Karpas-422 (cell line): ENCODE data around the gene CDKAL1. TPM values are rescaled to one million over a fixed set of nuclear protein-coding genes. Genes with fewer than 3 reads are reported as not detected.

Source experiments
- DNase-seq: peaks from one replicate; pipeline ENCODE4 v3.0.0-alpha.2; 2015
- H2AFZ ChIP-seq: fragments of 200-600 bp; sonication (generic); 2 replicates; pipeline ENCODE4 v1.6.1; 2014; ENCODE audit warnings: antibody characterized with exemption, low read length, mixed read lengths
- H3K27ac ChIP-seq: fragments of 200-600 bp; sonication (generic); 2 replicates; pipeline ENCODE4 v1.5.1; 2014; ENCODE audit warnings: mild to moderate bottlenecking, low read length, moderate library complexity
- H3K27me3 ChIP-seq: fragments of 200-600 bp; sonication (generic); 2 replicates; pipeline ENCODE4 v1.6.1; 2014; ENCODE audit warnings: low read length, mixed read lengths
- H3K36me3 ChIP-seq: fragments of 200-600 bp; sonication (generic); 2 replicates; pipeline ENCODE4 v1.6.1; 2014; ENCODE audit warnings: low read length, mixed read lengths; ENCODE audit not compliant: insufficient read depth
- H3K4me1 ChIP-seq: fragments of 200-600 bp; sonication (generic); 2 replicates; pipeline ENCODE4 v1.6.1; 2014; ENCODE audit warnings: mild to moderate bottlenecking, low read length, mixed read lengths
- H3K4me2 ChIP-seq: fragments of 200-600 bp; sonication (generic); 2 replicates; pipeline ENCODE4 v1.6.1; 2014; ENCODE audit warnings: low read length, low read depth, mild to moderate bottlenecking; ENCODE audit not compliant: poor library complexity, severe bottlenecking
- H3K4me3 ChIP-seq: fragments of 200-600 bp; sonication (generic); 2 replicates; pipeline ENCODE4 v1.5.1; 2014; ENCODE audit warnings: mild to moderate bottlenecking, antibody characterized with exemption, low read length, mixed read lengths
- H3K79me2 ChIP-seq: fragments of 200-600 bp; sonication (generic); 2 replicates; pipeline ENCODE4 v1.6.1; 2014; ENCODE audit warnings: mild to moderate bottlenecking, low read length, mixed read lengths
- H3K9ac ChIP-seq: fragments of 200-600 bp; sonication (generic); 2 replicates; pipeline ENCODE4 v1.6.0; 2014; ENCODE audit warnings: low read length
- H3K9me2 ChIP-seq: fragments of 200-600 bp; sonication (generic), shearing (Covaris generic); replicated peaks from 2 replicates; pipeline ENCODE4 v1.6.0; 2014; ENCODE audit warnings: mild to moderate bottlenecking, low read length, moderate library complexity; ENCODE audit not compliant: insufficient read depth
- H3K9me3 ChIP-seq: fragments of 300-700, 200-600 bp; sonication (generic); 2 replicates; pipeline ENCODE4 v1.6.1; 2014; ENCODE audit warnings: low read length, mixed read lengths
- H4K20me1 ChIP-seq: fragments of 200-600 bp; sonication (generic); 2 replicates; pipeline ENCODE4 v1.6.1; 2014; ENCODE audit warnings: mild to moderate bottlenecking, antibody characterized with exemption, low read length, low read depth; ENCODE audit not compliant: insufficient read depth
- total RNA-seq: library from RNA; depleted of rRNA; stranded (reverse); fragments of >200 nt; shearing (Covaris generic); gene quantifications from 2 replicates; pipeline ENCODE4 v1.2.3, GENCODE V29; 2014; ENCODE audit warnings: low replicate concordance

The CDKAL1 gene
- total RNA-seq, 1 experiment from 2014 or later = 23.7 TPM

GRCh38 chr6:21019614-21020013 is 485.4 kb downstream of the CDKAL1 start:
- no peaks in the 10 kb centered on the region for H3K27me3 ChIP-seq
- H3K9me2 ChIP-seq = no peaks in the 10 kb centered on the region
- H3K27ac ChIP-seq = no peak overlapping the region

GRCh38 chr6:21022343-21023107 is 488.3 kb downstream of the CDKAL1 start:
- H2AFZ ChIP-seq = no peak overlapping the region

More at GRCh38 chr6:21019614-21020013, 485.4 kb downstream of the CDKAL1 start:
- no peaks in the 10 kb centered on the region for H4K20me1 ChIP-seq
- H3K4me2 ChIP-seq = no peak overlapping the region
- H3K9ac ChIP-seq = no peak overlapping the region
- H3K79me2 ChIP-seq = no peaks in the 10 kb centered on the region
- H3K36me3 ChIP-seq = no peaks in the 10 kb centered on the region
- DNase-seq = no peak
- no peak overlapping the region for H2AFZ ChIP-seq
- no peaks in the 10 kb centered on the region for H3K9me3 ChIP-seq
- H3K4me1 ChIP-seq = no peaks in the 10 kb centered on the region
- H3K4me3 ChIP-seq = no peak overlapping the region

GRCh38 chr6:21023210-21023609 is 489.0 kb downstream of the CDKAL1 start:
- no peak overlapping the region for H3K9ac ChIP-seq
- H3K36me3 ChIP-seq = no peaks in the 10 kb centered on the region
- no peaks in the 10 kb centered on the region for H4K20me1 ChIP-seq
- no peaks in the 10 kb centered on the region for H3K9me2 ChIP-seq
- H2AFZ ChIP-seq = no peak overlapping the region
- no peaks in the 10 kb centered on the region for H3K27me3 ChIP-seq
- no peak for DNase-seq
- no peak overlapping the region for H3K27ac ChIP-seq
- H3K4me2 ChIP-seq = no peak overlapping the region
- H3K4me3 ChIP-seq = no peak overlapping the region
- no peaks in the 10 kb centered on the region for H3K9me3 ChIP-seq
- H3K79me2 ChIP-seq = no peaks in the 10 kb centered on the region
- H3K4me1 ChIP-seq = no peaks in the 10 kb centered on the region

More at GRCh38 chr6:21022343-21023107, 488.3 kb downstream of the CDKAL1 start:
- H3K4me3 ChIP-seq = no peak overlapping the region
- H3K9me2 ChIP-seq = no peaks in the 10 kb centered on the region
- H3K4me2 ChIP-seq = no peak overlapping the region
- H3K9me3 ChIP-seq = no peaks in the 10 kb centered on the region
- no peaks in the 10 kb centered on the region for H3K36me3 ChIP-seq
- no peak overlapping the region for H3K27ac ChIP-seq
- H3K4me1 ChIP-seq = no peaks in the 10 kb centered on the region
- no peak for DNase-seq
- H3K79me2 ChIP-seq = no peaks in the 10 kb centered on the region
- H3K27me3 ChIP-seq = no peaks in the 10 kb centered on the region
- H4K20me1 ChIP-seq = no peaks in the 10 kb centered on the region
- H3K9ac ChIP-seq = no peak overlapping the region

GRCh38 chr6:21024616-21025015 is 490.4 kb downstream of the CDKAL1 start:
- Histone ChIP-seq H3K9me2 (no peaks in the 10 kb centered on the region), H2AFZ (no peak overlapping the region), H3K36me3 (no peaks in the 10 kb centered on the region), H3K27ac (no peak overlapping the region), H3K4me3 (no peak overlapping the region), H3K79me2 (no peaks in the 10 kb centered on the region), H3K4me1 (no peaks in the 10 kb centered on the region), H4K20me1 (no peaks in the 10 kb centered on the region), H3K27me3 (no peaks in the 10 kb centered on the region), H3K9ac (no peak overlapping the region), H3K4me2 (no peak overlapping the region), H3K9me3 (no peaks in the 10 kb centered on the region)
- DNase-seq = no peak

GRCh38 chr6:21026576-21027273 is 492.5 kb downstream of the CDKAL1 start:
- Histone ChIP-seq H2AFZ (no peak overlapping the region), H3K9ac (no peak overlapping the region), H3K27ac (no peak overlapping the region), H3K4me1 (no peaks in the 10 kb centered on the region), H3K9me2 (no peaks in the 10 kb centered on the region), H3K79me2 (no peaks in the 10 kb centered on the region), H3K4me3 (no peak overlapping the region), H3K36me3 (no peaks in the 10 kb centered on the region), H3K27me3 (no peaks in the 10 kb centered on the region), H4K20me1 (no peaks in the 10 kb centered on the region), H3K9me3 (no peaks in the 10 kb centered on the region), H3K4me2 (no peak overlapping the region)
- no peak for DNase-seq

GRCh38 chr6:21027507-21027906 is 493.2 kb downstream of the CDKAL1 start:
- Histone ChIP-seq H3K4me3 (no peak overlapping the region), H4K20me1 (no peaks in the 10 kb centered on the region)
- DNase-seq = no peak

GRCh38 chr6:21031182-21031581 is 496.9 kb downstream of the CDKAL1 start:
- Histone ChIP-seq H3K9me2 (no peaks in the 10 kb centered on the region), H3K9ac (no peak overlapping the region), H2AFZ (no peak overlapping the region)

More at GRCh38 chr6:21027507-21027906, 493.2 kb downstream of the CDKAL1 start:
- Histone ChIP-seq H3K27me3 (no peaks in the 10 kb centered on the region), H3K9me3 (no peaks in the 10 kb centered on the region), H3K36me3 (no peaks in the 10 kb centered on the region), H3K9me2 (no peaks in the 10 kb centered on the region), H3K79me2 (no peaks in the 10 kb centered on the region), H3K4me1 (no peaks in the 10 kb centered on the region), H2AFZ (no peak overlapping the region), H3K9ac (no peak overlapping the region), H3K4me2 (no peak overlapping the region), H3K27ac (no peak overlapping the region)

GRCh38 chr6:21033084-21033483 is 498.8 kb downstream of the CDKAL1 start:
- Histone ChIP-seq H3K4me3 (no peak overlapping the region), H3K79me2 (no peaks in the 10 kb centered on the region), H3K9me3 (no peaks in the 10 kb centered on the region), H3K9me2 (no peaks in the 10 kb centered on the region), H3K9ac (no peak overlapping the region), H2AFZ (no peak overlapping the region), H3K27me3 (no peaks in the 10 kb centered on the region), H3K4me1 (peaks cover 10% of the 10 kb centered on the region), H3K27ac (no peak overlapping the region), H3K4me2 (no peak overlapping the region), H3K36me3 (no peaks in the 10 kb centered on the region), H4K20me1 (no peaks in the 10 kb centered on the region)
- DNase-seq = no peak

More at GRCh38 chr6:21031182-21031581, 496.9 kb downstream of the CDKAL1 start:
- H4K20me1 ChIP-seq = no peaks in the 10 kb centered on the region
- H3K4me3 ChIP-seq = no peak overlapping the region
- no peaks in the 10 kb centered on the region for H3K9me3 ChIP-seq
- no peak for DNase-seq
- H3K36me3 ChIP-seq = no peaks in the 10 kb centered on the region
- H3K79me2 ChIP-seq = no peaks in the 10 kb centered on the region
- no peaks in the 10 kb centered on the region for H3K27me3 ChIP-seq
- H3K27ac ChIP-seq = no peak overlapping the region
- H3K4me1 ChIP-seq = no peaks in the 10 kb centered on the region
- H3K4me2 ChIP-seq = no peak overlapping the region
